GM23248 (cell line): Measurements from ENCODE around the gene TRPM7. TPM values are rescaled to one million over a fixed set of nuclear protein-coding genes. Genes with fewer than 3 reads are reported as not detected.

Experiments
- DNase-seq: peaks from one replicate; pipeline ENCODE4 v3.0.0-alpha.2; 2015
- H2AFZ ChIP-seq: fragments of 200-600 bp; sonication (generic); 2 replicates; pipeline ENCODE4 v1.6.1; 2016; ENCODE audit warnings: antibody characterized with exemption
- H3F3A ChIP-seq: fragments of 200-600 bp; sonication (generic); 2 replicates; pipeline ENCODE4 v1.6.1; 2016; ENCODE audit warnings: mild to moderate bottlenecking, antibody characterized with exemption, mixed run types; ENCODE audit not compliant: insufficient read depth
- H3K27ac ChIP-seq: fragments of 200-600 bp; sonication (generic); 2 replicates; pipeline ENCODE4 v1.5.1; 2016; ENCODE audit warnings: mild to moderate bottlenecking
- H3K27me3 ChIP-seq: fragments of 200-600 bp; sonication (generic); replicated peaks from 2 replicates; pipeline ENCODE4 v1.6.1; 2016; ENCODE audit warnings: mild to moderate bottlenecking; ENCODE audit not compliant: insufficient read depth
- H3K36me3 ChIP-seq: fragments of 200-600 bp; sonication (generic); 2 replicates; pipeline ENCODE4 v1.6.1; 2016; ENCODE audit warnings: low read depth, mild to moderate bottlenecking
- H3K4me1 ChIP-seq: fragments of 200-600 bp; sonication (generic); 2 replicates; pipeline ENCODE4 v1.6.1; 2016; ENCODE audit warnings: mild to moderate bottlenecking; ENCODE audit not compliant: insufficient read depth
- H3K4me2 ChIP-seq: fragments of 200-600 bp; sonication (generic); one replicate; pipeline ENCODE4 v1.6.1; 2016; ENCODE audit warnings: mild to moderate bottlenecking; ENCODE audit not compliant: unreplicated experiment
- H3K4me3 ChIP-seq: fragments of 200-600 bp; sonication (generic); 2 replicates; pipeline ENCODE4 v1.5.1; 2016; ENCODE audit warnings: mild to moderate bottlenecking
- H3K79me2 ChIP-seq: fragments of 200-600 bp; sonication (generic); 2 replicates; pipeline ENCODE4 v1.6.1; 2016; ENCODE audit warnings: mild to moderate bottlenecking; ENCODE audit not compliant: insufficient read depth
- H3K9ac ChIP-seq: fragments of 200-600 bp; sonication (generic); 2 replicates; pipeline ENCODE4 v1.6.1; 2016; ENCODE audit warnings: mild to moderate bottlenecking
- H3K9me2 ChIP-seq: fragments of 200-600 bp; sonication (generic); 2 replicates; pipeline ENCODE4 v1.6.1; 2016; ENCODE audit warnings: mixed run types, mild to moderate bottlenecking, moderate library complexity; ENCODE audit not compliant: insufficient read depth
- H3K9me3 ChIP-seq: fragments of 200-600 bp; sonication (generic); one replicate; pipeline ENCODE4 v1.6.1; 2017; ENCODE audit warnings: low read depth
- H4K20me1 ChIP-seq: fragments of 200-600 bp; sonication (generic); 2 replicates; pipeline ENCODE4 v1.6.0; 2016; ENCODE audit not compliant: insufficient read depth
- EZH2 ChIP-seq: fragments of 200-600 bp; sonication (generic); IDR thresholded peaks from 2 replicates; pipeline ENCODE4 v1.6.1; 2018; ENCODE audit warnings: antibody characterized with exemption, mild to moderate bottlenecking; ENCODE audit not compliant: insufficient read depth, poor library complexity, severe bottlenecking
- EZH2phosphoT487 ChIP-seq: fragments of 200-600 bp; sonication (generic); IDR thresholded peaks from 2 replicates; pipeline ENCODE4 v1.6.1; 2018; ENCODE audit warnings: antibody characterized with exemption, moderate library complexity, mild to moderate bottlenecking, low read depth; ENCODE audit not compliant: insufficient read depth
- WGBS, 2 experiments: methylation state at CpG; one replicate each; pipeline ENCODE4 v1.1.6; 2015 to 2017; ENCODE audit warnings: low lambda C conversion rate in 2 of 2, low coverage in 1 of 2; ENCODE audit errors: missing lambda C conversion rate in 2 of 2; 5-methylcytosine and 5-hydroxymethylcytosine counted together
- in situ Hi-C: fragments of 300-500 bp; cut with MboI; formaldehyde crosslinking; loops from 2 replicates; pipeline ENCODE4 v1.15.0; 2020
- polyA plus RNA-seq: library from polyadenylated mRNA; unstranded; fragments of >200 nt; fragmentation: Nextera tagmentation; extraction: Ambion mirVana; gene quantifications from 2 replicates; pipeline ENCODE4 v1.2.1, GENCODE V29; 2016
- total RNA-seq: library from RNA; depleted of rRNA; stranded (reverse); fragments of >200 nt; shearing (Covaris generic); gene quantifications from 2 replicates; pipeline ENCODE4 v1.2.3, GENCODE V29; 2014

TRPM7 gene
- total and polyA plus RNA-seq, 2 experiments from 2014 or later: 15.5 to 38.4 TPM

- no peak for TF ChIP-seq EZH2phosphoT487
- no peak for TF ChIP-seq EZH2
- H3K9ac ChIP-seq: peak overlapping the region; percentile 62
- H3K4me2 ChIP-seq: peak overlapping the region; percentile 51
- no peaks in the 10 kb centered on the region for H4K20me1 ChIP-seq
- H3F3A ChIP-seq: peaks cover 7% of the 10 kb centered on the region
- H3K9me3 ChIP-seq: no peaks in the 10 kb centered on the region
- DNase-seq: peak; percentile 77
- peak overlapping the region; percentile 32 for H3K4me3 ChIP-seq
- WGBS, 2 experiments: 73 to 77% methylated on average over 6 of the region's 6 CpGs
- H3K36me3 ChIP-seq: peaks cover 4% of the 10 kb centered on the region; the same call in 1 of the 2 replicates
- peaks cover 20% of the 10 kb centered on the region for H3K4me1 ChIP-seq
- H3K27me3 ChIP-seq: no peaks in the 10 kb centered on the region
- no peak overlapping the region for H2AFZ ChIP-seq
- H3K27ac ChIP-seq: peak overlapping the region; percentile 84
- H3K9me2 ChIP-seq: no peaks in the 10 kb centered on the region
- H3K79me2 ChIP-seq: peaks cover 99% of the 10 kb centered on the region
- in situ Hi-C loops: loop anchor here (10.0 kb wide), 1 partner anchor 228 kb away; the partner anchor contains the start of gene AP4E1
Observed at GRCh38 chr15:50676799-50677483, 9.7 kb downstream of the TRPM7 start.

- Histone ChIP-seq H3K4me2 (no peak overlapping the region), H3K27me3 (no peaks in the 10 kb centered on the region), H4K20me1 (no peaks in the 10 kb centered on the region), H3K79me2 (peaks cover 99% of the 10 kb centered on the region), H3K4me3 (no peak overlapping the region), H3K9me2 (no peaks in the 10 kb centered on the region), H3K27ac (no peak overlapping the region; the same call in 1 of the 2 replicates), H2AFZ (no peak overlapping the region), H3K36me3 (peaks cover 4% of the 10 kb centered on the region; the same call in 1 of the 2 replicates), H3K9ac (0 out of 2 replicates have a peak overlapping the region, but pooled peaks have one; percentile 6), H3F3A (peaks cover 7% of the 10 kb centered on the region; the same call in 1 of the 2 replicates), H3K4me1 (peaks cover 20% of the 10 kb centered on the region), H3K9me3 (no peaks in the 10 kb centered on the region)
- DNase-seq: peak; percentile 53
- no peak for TF ChIP-seq EZH2phosphoT487
- TF ChIP-seq EZH2: no peak
- in situ Hi-C loops: loop anchor here (10.0 kb wide), 1 partner anchor 229 kb away; the partner anchor contains the start of gene AP4E1
Observed at GRCh38 chr15:50675535-50676144, 11.0 kb downstream of the TRPM7 start.

- Histone ChIP-seq H3K27ac (no peak overlapping the region), H3K9me2 (no peaks in the 10 kb centered on the region), H3K27me3 (no peaks in the 10 kb centered on the region), H3K36me3 (peaks cover 4% of the 10 kb centered on the region; the same call in 1 of the 2 replicates), H3K4me1 (no peaks in the 10 kb centered on the region), H4K20me1 (0 out of 2 replicates have a peak, but pooled peaks cover 3% of the 10 kb centered on the region), H3K9me3 (no peaks in the 10 kb centered on the region), H3F3A (no peaks in the 10 kb centered on the region), H3K79me2 (peaks cover 100% of the 10 kb centered on the region), H3K4me2 (no peak overlapping the region), H3K9ac (no peak overlapping the region), H2AFZ (no peak overlapping the region), H3K4me3 (no peak overlapping the region)
- DNase-seq: no peak
- 96 to 98% methylated on average over 2 of the region's 2 CpGs for WGBS, 2 experiments
- in situ Hi-C loops: loop anchor here (10.0 kb wide), 1 partner anchor 235 kb away; the partner anchor contains the start of gene AP4E1
- TF ChIP-seq EZH2 (no peak), EZH2phosphoT487 (no peak)
Observed at GRCh38 chr15:50670115-50670514, 16.5 kb downstream of the TRPM7 start.

GRCh38 chr15:50669611-50670010 is 17.0 kb downstream of the TRPM7 start:
- no peak for DNase-seq
- Histone ChIP-seq H3K27ac (no peak overlapping the region), H3K4me2 (no peak overlapping the region), H3K9me2 (no peaks in the 10 kb centered on the region), H3K79me2 (peaks cover 100% of the 10 kb centered on the region), H3K36me3 (peaks cover 2% of the 10 kb centered on the region; the same call in 1 of the 2 replicates), H3K4me3 (no peak overlapping the region), H2AFZ (no peak overlapping the region), H4K20me1 (0 out of 2 replicates have a peak, but pooled peaks cover 3% of the 10 kb centered on the region), H3K4me1 (no peaks in the 10 kb centered on the region), H3F3A (no peaks in the 10 kb centered on the region), H3K9ac (no peak overlapping the region), H3K9me3 (no peaks in the 10 kb centered on the region), H3K27me3 (no peaks in the 10 kb centered on the region)
- in situ Hi-C loops: loop anchor here (10.0 kb wide), 2 partner anchors 215 to 235 kb away; partner anchors contain the start of gene AP4E1
- TF ChIP-seq EZH2 (no peak), EZH2phosphoT487 (no peak)
- 98 to 100% methylated on average over 1 of the region's 1 CpG for WGBS, 2 experiments
